H9 (cell line): ENCODE results near the gene PITHD1. TPM values are rescaled to one million over a fixed set of nuclear protein-coding genes. Genes with fewer than 3 reads are reported as not detected.

Experiments used
- DNase-seq: peaks from one replicate; pipeline ENCODE4 v3.0.0-alpha.2; 2017
- H2AFZ ChIP-seq: one replicate; pipeline ENCODE4 v1.6.1; 2013; ENCODE audit warnings: mild to moderate bottlenecking, low read length, control low read depth, moderate library complexity
- H2AK5ac ChIP-seq: 2 replicates; pipeline ENCODE4 v1.6.1; 2013; ENCODE audit warnings: low read length, control low read depth, mixed read lengths; ENCODE audit not compliant: insufficient read length
- H2BK120ac ChIP-seq: one replicate; pipeline ENCODE4 v1.6.1; 2013; ENCODE audit warnings: low read depth, mild to moderate bottlenecking, low read length, control low read depth, inconsistent platforms; ENCODE audit not compliant: poor library complexity, severe bottlenecking
- H2BK12ac ChIP-seq: 2 replicates; pipeline ENCODE4 v1.6.1; 2013; ENCODE audit warnings: low read length, control low read depth, mixed read lengths, low read depth; ENCODE audit not compliant: insufficient read length
- H2BK15ac ChIP-seq: 2 replicates; pipeline ENCODE4 v1.6.1; 2013; ENCODE audit warnings: low read depth, low read length, control low read depth
- H2BK20ac ChIP-seq: one replicate; pipeline ENCODE4 v1.6.1; 2013; ENCODE audit warnings: low read depth, mild to moderate bottlenecking, low read length, control low read depth, inconsistent platforms; ENCODE audit not compliant: poor library complexity, severe bottlenecking
- H2BK5ac ChIP-seq: 2 replicates; pipeline ENCODE4 v1.6.1; 2013; ENCODE audit warnings: low read length, control low read depth, mixed read lengths; ENCODE audit not compliant: insufficient read length
- H3K14ac ChIP-seq: 2 replicates; pipeline ENCODE4 v1.6.1; 2013; ENCODE audit warnings: low read length, control low read depth; ENCODE audit not compliant: insufficient read depth
- H3K18ac ChIP-seq: 2 replicates; pipeline ENCODE4 v1.6.1; 2013; ENCODE audit warnings: low read depth, mild to moderate bottlenecking, mixed read lengths, low read length, control low read depth; ENCODE audit not compliant: insufficient read length
- H3K23ac ChIP-seq: 2 replicates; pipeline ENCODE4 v1.6.1; 2013; ENCODE audit warnings: low read length, control low read depth, mixed read lengths, low read depth; ENCODE audit not compliant: insufficient read length
- H3K23me2 ChIP-seq: 2 replicates; pipeline ENCODE4 v1.6.1; 2013; ENCODE audit warnings: low read depth, mild to moderate bottlenecking, mixed read lengths, low read length, control low read depth; ENCODE audit not compliant: insufficient read length, poor library complexity, severe bottlenecking
- H3K27ac ChIP-seq: 2 replicates; pipeline ENCODE4 v1.5.1; 2013; ENCODE audit warnings: low read length, control low read depth, mixed read lengths, low read depth; ENCODE audit not compliant: insufficient read length
- H3K27me3 ChIP-seq: 2 replicates; pipeline ENCODE4 v1.6.1; 2013; ENCODE audit warnings: low read length, control low read depth, inconsistent platforms; ENCODE audit not compliant: insufficient read depth
- H3K4ac ChIP-seq: 2 replicates; pipeline ENCODE4 v1.6.1; 2013; ENCODE audit warnings: low read depth, mild to moderate bottlenecking, control low read depth, inconsistent platforms, low read length, moderate library complexity
- H3K4me1 ChIP-seq: 2 replicates; pipeline ENCODE4 v1.6.1; 2013; ENCODE audit warnings: low read length, control low read depth, inconsistent platforms; ENCODE audit not compliant: insufficient read depth
- H3K4me2 ChIP-seq: 2 replicates; pipeline ENCODE4 v1.6.1; 2013; ENCODE audit warnings: low read length, control low read depth, mixed read lengths; ENCODE audit not compliant: insufficient read length, insufficient read depth
- H3K56ac ChIP-seq: 2 replicates; pipeline ENCODE4 v1.6.1; 2013; ENCODE audit warnings: low read depth, mild to moderate bottlenecking, mixed read lengths, low read length, control low read depth; ENCODE audit not compliant: insufficient read length
- H3K79me1 ChIP-seq: 2 replicates; pipeline ENCODE4 v1.6.1; 2013; ENCODE audit warnings: low read depth, mild to moderate bottlenecking, moderate library complexity, low read length, control low read depth, inconsistent platforms; ENCODE audit not compliant: insufficient read depth, poor library complexity, severe bottlenecking
- H3K79me2 ChIP-seq: 2 replicates; pipeline ENCODE4 v1.6.1; 2013; ENCODE audit warnings: low read length, control low read depth, inconsistent platforms; ENCODE audit not compliant: insufficient read depth
- H3K9ac ChIP-seq: 2 replicates; pipeline ENCODE4 v1.6.1; 2013; ENCODE audit warnings: low read length, control low read depth, mixed read lengths; ENCODE audit not compliant: insufficient read length; ENCODE audit errors: extremely low read depth
- H3K9me3 ChIP-seq: one replicate; pipeline ENCODE4 v1.6.1; 2013; ENCODE audit warnings: low read depth, low read length, inconsistent platforms; ENCODE audit not compliant: control insufficient read depth
- H3T11ph ChIP-seq: one replicate; pipeline ENCODE4 v1.6.1; 2013; ENCODE audit warnings: mild to moderate bottlenecking, low read length, control low read depth, inconsistent platforms
- H4K20me1 ChIP-seq: one replicate; pipeline ENCODE4 v1.6.1; 2013; ENCODE audit not compliant: control insufficient read depth, insufficient read length, insufficient read depth
- H4K5ac ChIP-seq: 2 replicates; pipeline ENCODE4 v1.6.1; 2013; ENCODE audit warnings: low read depth, mild to moderate bottlenecking, mixed read lengths, low read length, control low read depth; ENCODE audit not compliant: insufficient read length
- H4K8ac ChIP-seq: replicated peaks from 2 replicates; pipeline ENCODE4 v1.6.1; 2013; ENCODE audit warnings: low read length, control low read depth, mixed read lengths, low read depth; ENCODE audit not compliant: insufficient read length
- H4K91ac ChIP-seq: 2 replicates; pipeline ENCODE4 v1.6.1; 2013; ENCODE audit warnings: low read depth, mild to moderate bottlenecking, moderate library complexity, mixed read lengths, low read length, control low read depth; ENCODE audit not compliant: insufficient read length
- H3K27ac Mint-ChIP-seq, 3 experiments: 2 replicates in 2 of 3; 3 replicates in 1 of 3; pipeline ENCODE4 v1.8.0; 2020 to 2021; ENCODE audit warnings: mixed read lengths in 3 of 3, mild to moderate bottlenecking in 1 of 3, moderate library complexity in 1 of 3
- H3K27me3 Mint-ChIP-seq: 2 replicates; pipeline ENCODE4 v1.8.0; 2021; ENCODE audit warnings: low read depth, mild to moderate bottlenecking, moderate library complexity, mixed read lengths
- H3K36me3 Mint-ChIP-seq, 3 experiments: 2 replicates in 2 of 3; 3 replicates in 1 of 3; pipeline ENCODE4 v1.8.0; 2020 to 2021; ENCODE audit warnings: low read depth in 3 of 3, mixed read lengths in 3 of 3; ENCODE audit not compliant: insufficient read depth in 1 of 3
- H3K4me1 Mint-ChIP-seq, 2 experiments: 2 replicates each; pipeline ENCODE4 v1.8.0; 2020; ENCODE audit warnings: mixed read lengths in 2 of 2
- H3K4me3 Mint-ChIP-seq, 2 experiments: 2 replicates in 1 of 2; 3 replicates in 1 of 2; pipeline ENCODE4 v1.8.0; 2020 to 2021; ENCODE audit warnings: mild to moderate bottlenecking in 2 of 2, mixed read lengths in 2 of 2, moderate library complexity in 1 of 2
- H3K9me3 Mint-ChIP-seq, 2 experiments: 2 replicates in 1 of 2; 3 replicates in 1 of 2; pipeline ENCODE4 v1.8.0; 2020; ENCODE audit warnings: mild to moderate bottlenecking in 2 of 2, mixed read lengths in 2 of 2, moderate library complexity in 1 of 2
- WGBS: extraction: QIAGEN DNeasy Blood & Tissue Kit; methylation state at CpG from one replicate; pipeline ENCODE4 v1.1.7; 2013; ENCODE audit warnings: missing lambda C conversion rate, low lambda C conversion rate, mixed read lengths; ENCODE audit not compliant: insufficient read length; ENCODE audit errors: extremely low coverage; 5-methylcytosine and 5-hydroxymethylcytosine counted together
- total RNA-seq: library from RNA; stranded (reverse); gene quantifications from 2 replicates; pipeline ENCODE4 v1.2.1, GENCODE V29; 2021
- TF ChIP-seq, protein P1 (sequence below): fragments of 200-600 bp; sonication (generic); conservative IDR thresholded peaks from 3 replicates; pipeline ENCODE4 v1.8.0; 2021; ENCODE audit warnings: antibody characterized with exemption, mild to moderate bottlenecking

Gene PITHD1
- total RNA-seq, 1 experiment from 2014 or later = 92.0 TPM

GRCh38 chr1:23788695-23789094 lies 10.5 kb downstream of the PITHD1 start:
- Histone ChIP-seq H2BK20ac (no peak overlapping the region), H3K23me2 (peaks cover 16% of the 10 kb centered on the region), H4K5ac (no peak overlapping the region), H3K18ac (no peak overlapping the region), H4K20me1 (no peaks in the 10 kb centered on the region), H3K9ac (no peak overlapping the region), H3K79me2 (peaks cover 6% of the 10 kb centered on the region; the same call in 1 of the 2 replicates), H2BK12ac (no peak overlapping the region), H3T11ph (no peak overlapping the region), H3K79me1 (peaks cover 8% of the 10 kb centered on the region), H3K4me2 (no peak overlapping the region), H2BK120ac (no peak overlapping the region), H3K4me1 (no peaks in the 10 kb centered on the region), H3K9me3 (no peaks in the 10 kb centered on the region), H4K8ac (no peak overlapping the region), H3K14ac (no peak overlapping the region), H4K91ac (no peak overlapping the region), H3K56ac (no peak overlapping the region), H2AK5ac (no peak overlapping the region), H2BK15ac (no peak overlapping the region), H3K23ac (no peak overlapping the region), H3K4ac (no peak overlapping the region), H2BK5ac (no peak overlapping the region), H3K27ac (no peak overlapping the region), H2AFZ (no peak overlapping the region), H3K27me3 (no peaks in the 10 kb centered on the region)
- no peaks in the 10 kb centered on the region for H3K27me3 Mint-ChIP-seq
- H3K4me3 Mint-ChIP-seq = no peak overlapping the region
- WGBS = no CpG with 5 or more reads among the region's 3 CpGs
- H3K4me1 Mint-ChIP-seq = peaks cover 11 to 20% of the 10 kb centered on the region in 2 experiments
- H3K27ac Mint-ChIP-seq = peak overlapping the region in 1 of 3 experiments; percentile 33; a peak in 1 of 7 replicates
- no peak for DNase-seq
- peaks cover 30 to 60% (median 47%) of the 10 kb centered on the region in 3 experiments for H3K36me3 Mint-ChIP-seq
- TF ChIP-seq, protein P1, sequence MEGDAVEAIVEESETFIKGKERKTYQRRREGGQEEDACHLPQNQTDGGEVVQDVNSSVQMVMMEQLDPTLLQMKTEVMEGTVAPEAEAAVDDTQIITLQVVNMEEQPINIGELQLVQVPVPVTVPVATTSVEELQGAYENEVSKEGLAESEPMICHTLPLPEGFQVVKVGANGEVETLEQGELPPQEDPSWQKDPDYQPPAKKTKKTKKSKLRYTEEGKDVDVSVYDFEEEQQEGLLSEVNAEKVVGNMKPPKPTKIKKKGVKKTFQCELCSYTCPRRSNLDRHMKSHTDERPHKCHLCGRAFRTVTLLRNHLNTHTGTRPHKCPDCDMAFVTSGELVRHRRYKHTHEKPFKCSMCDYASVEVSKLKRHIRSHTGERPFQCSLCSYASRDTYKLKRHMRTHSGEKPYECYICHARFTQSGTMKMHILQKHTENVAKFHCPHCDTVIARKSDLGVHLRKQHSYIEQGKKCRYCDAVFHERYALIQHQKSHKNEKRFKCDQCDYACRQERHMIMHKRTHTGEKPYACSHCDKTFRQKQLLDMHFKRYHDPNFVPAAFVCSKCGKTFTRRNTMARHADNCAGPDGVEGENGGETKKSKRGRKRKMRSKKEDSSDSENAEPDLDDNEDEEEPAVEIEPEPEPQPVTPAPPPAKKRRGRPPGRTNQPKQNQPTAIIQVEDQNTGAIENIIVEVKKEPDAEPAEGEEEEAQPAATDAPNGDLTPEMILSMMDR = no peak
- no peaks in the 10 kb centered on the region for H3K9me3 Mint-ChIP-seq
